GM18870 (cell line): Measurements from ENCODE around the gene ZNF710.
A peak's percentile ranks its signal among the peaks of the same experiment; 100 is the strongest.

Experiments used
- ATAC-seq: cut with Tn5 transposase; IDR thresholded peaks from one replicate; pipeline ENCODE4 v1.9.1; 2021; ENCODE audit warnings: moderate library complexity; ENCODE audit not compliant: unreplicated experiment

The ZNF710 gene

DNA sequence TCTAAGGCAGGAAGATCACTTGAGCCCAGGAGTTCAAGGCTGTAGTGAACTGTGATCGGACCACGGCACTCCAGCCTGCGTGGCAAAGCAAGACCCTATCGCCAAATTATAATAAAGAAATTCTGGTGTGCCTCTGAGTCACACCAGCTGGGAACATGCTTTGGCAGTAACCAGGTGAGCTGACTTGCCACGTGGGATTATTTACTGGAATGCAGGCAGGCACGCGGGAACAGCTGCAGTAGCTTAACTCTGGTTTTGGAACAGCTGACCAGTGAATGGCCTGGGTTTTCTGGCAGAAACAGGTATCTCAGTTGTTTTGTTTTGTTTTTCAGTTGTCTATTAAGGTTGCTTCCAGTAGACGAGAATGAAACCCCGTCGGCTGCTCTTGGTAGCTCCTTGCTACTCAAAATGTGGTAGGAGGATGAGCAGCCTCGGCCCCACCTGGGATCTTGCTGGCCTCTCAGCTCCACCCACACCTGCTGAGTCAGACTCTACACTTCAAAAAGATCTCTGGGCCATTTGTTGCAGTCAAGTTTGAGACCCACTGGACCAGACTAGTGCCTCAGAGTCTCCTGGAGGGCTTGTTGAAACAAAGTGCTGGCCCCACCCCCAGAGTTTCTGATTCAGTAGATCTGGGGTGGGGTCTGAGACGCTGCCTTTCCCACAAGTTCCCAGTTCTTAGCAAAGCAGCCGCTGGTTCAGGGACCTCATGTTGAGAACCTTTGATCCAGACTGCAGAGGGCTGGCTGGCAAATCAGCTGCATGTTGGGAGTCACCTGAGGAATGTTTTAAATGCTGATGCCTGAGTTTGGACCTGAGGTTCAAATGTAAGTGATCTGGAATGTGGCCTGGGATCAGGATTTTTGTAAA lies 74.5 kb downstream of the ZNF710 start:
- no peak for ATAC-seq

DNA sequence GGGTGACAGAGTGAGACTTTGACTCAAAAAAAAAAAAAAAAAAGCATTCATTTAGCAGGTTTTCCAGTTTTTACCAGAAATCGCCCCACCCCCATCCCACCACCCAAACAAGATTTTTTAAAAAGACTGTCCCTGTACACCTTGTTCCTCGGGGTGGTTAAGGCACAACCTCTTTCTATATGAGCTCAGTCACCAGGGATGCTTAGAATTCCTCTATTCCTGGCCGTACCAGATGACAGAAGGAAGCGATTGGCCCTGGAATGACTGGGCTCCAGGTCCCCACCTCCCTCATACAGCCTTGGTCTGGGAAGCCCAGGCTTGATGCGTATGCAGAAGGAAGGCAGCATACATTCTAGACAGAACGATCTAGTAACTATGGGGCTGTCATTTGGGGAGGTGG lies 75.6 kb downstream of the ZNF710 start:
- no peak for ATAC-seq

DNA sequence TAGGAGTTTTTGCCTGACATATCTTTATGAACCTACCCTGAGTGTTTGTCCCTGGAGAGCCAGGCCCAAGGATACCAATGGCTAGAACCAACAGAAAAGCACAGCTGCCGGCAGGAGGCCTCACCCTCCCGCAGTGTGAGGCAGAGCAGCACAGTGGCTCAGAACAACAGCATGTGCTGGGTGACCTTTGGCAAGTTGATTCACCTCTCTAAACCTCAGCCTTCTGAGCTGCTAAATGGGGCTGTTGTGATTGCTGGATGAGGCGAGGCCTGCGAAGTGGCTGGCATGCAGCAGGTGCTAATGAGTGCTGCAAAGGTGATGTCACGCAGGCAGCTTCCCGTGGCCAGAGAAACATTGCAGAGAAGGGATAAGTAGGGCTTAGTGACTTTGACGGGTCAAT lies 77.8 kb downstream of the ZNF710 start:
- ATAC-seq = no peak

DNA sequence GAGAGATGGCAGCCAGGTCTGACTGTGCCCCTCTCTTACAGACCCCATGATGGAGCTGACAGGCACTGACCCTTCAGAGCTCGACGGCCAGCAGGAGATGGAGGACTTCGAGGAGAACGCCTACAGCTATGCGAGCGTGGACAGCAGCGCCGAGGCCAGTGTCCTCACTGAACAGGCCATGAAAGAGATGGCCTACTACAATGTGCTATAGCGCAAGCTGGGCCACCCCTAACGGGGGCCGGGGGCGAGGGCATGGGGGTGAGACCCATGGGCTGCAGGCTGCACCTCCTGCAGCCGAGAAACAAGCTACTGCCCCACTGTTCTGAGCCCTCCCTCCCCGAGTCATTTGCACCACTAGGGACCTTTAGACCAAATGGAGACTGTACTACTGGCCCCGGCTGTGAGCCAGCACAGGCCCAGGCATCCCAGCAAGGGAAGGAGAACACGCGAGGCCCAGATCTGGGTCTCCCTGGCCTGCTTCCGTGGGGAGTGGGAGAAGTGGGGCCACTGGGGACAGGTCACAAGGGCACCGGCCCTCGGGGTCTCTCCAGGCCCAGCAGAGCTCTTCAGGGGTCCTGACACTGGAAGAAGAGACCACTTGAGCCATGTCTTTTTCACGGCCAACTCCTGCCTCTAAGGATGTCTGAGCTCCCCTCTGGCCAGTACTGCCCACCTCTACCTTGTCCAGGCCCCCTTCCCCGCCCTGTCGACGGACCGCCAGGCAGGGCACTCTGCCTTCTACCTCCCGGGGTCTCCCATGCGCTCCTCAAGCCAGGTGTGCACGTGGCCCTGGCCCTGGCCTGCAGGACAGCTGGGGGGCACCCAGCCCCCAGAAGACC lies 78.7 kb downstream of the ZNF710 start:
- no peak for ATAC-seq

DNA sequence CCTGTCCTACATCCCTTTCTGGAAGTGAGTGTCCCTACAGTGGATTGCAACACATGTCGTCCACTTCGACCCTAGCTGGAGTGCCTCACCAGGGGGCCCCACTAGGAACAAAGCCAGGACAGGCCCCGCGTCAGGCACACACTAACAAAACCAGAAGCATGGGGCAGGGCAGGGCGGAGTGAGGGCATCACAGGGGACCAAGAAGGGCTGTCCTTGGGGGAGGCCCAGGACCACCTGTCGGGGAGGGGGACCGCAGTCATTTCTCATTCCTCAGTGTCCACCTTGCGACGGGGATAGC lies 79.3 kb downstream of the ZNF710 start:
- no peak for ATAC-seq

DNA sequence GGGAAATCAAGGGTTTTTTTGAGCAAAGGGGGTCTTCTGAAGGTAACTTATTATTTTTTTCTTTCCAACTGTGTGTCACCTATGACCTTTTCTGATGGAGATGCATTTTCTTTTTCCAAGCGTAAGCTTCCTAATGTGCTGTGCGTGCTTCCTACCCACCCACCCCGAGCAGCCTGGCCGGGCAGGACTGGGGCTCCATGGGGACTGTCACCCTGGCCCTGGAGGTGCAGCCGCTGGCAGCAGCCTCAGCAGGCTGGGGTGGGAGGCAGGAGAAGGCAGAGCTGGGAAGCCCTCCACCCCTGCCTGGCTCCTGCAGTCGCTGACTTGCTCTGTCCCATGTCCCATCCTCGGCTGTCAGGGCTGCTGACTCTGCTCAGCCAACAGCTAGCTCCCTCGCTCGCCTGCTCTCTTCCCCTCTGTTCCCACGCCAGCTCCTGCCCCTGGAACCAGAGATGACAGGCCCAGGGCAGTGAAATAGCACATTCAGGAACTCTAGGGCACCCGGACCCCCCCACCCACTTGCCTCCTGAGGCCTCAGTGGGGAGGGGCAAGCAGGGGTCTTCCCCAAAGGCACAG lies 79.8 kb downstream of the ZNF710 start:
- ATAC-seq = no peak

DNA sequence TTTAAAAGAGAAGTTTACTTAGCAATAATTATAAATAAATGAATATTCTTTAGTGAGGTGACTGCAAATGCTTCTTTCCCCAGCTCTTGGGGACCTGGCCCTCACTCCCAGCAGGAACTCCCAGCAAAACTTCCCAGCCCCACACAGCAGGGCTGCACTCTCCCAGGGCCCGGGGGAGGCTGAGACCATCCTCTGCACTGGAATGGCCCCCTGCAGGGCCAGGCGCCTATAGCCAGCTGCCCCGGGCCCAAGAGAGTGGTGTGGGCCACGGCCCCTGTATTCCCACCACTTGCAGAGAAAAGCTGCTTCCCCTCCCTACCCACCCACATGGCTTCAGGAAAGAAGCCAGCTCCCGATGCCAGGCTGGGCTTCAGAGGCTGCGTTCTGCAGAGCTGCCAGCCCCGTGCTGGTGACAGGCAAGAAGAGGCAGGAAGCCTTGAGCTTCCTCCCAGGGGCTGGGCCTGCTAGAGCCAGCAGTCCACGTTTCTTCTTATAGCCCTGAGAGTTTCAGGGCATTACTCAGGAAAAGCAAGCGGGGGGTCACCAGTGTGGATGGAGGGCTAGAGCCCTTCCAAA lies 81.1 kb downstream of the ZNF710 start:
- no peak for ATAC-seq

DNA sequence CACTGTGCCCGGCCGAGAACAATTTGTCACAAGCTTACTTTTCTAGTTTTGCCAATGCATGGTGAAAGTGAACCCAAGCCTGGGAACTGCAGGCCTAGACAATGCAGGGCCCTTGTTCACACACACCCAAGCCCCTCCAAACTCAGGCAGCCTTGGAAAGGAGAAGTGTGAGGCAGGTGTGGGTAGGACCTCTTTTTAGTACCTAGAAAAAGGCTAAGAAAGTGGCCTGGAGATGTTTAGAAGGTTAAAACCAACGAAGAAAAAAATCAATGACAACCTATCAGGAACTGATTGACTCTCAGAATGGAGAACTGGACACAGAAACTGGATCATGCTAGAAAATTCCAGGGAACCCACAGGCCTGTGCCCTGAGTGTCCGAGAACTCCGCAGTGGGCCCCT lies 82.3 kb downstream of the ZNF710 start:
- ATAC-seq = no peak

DNA sequence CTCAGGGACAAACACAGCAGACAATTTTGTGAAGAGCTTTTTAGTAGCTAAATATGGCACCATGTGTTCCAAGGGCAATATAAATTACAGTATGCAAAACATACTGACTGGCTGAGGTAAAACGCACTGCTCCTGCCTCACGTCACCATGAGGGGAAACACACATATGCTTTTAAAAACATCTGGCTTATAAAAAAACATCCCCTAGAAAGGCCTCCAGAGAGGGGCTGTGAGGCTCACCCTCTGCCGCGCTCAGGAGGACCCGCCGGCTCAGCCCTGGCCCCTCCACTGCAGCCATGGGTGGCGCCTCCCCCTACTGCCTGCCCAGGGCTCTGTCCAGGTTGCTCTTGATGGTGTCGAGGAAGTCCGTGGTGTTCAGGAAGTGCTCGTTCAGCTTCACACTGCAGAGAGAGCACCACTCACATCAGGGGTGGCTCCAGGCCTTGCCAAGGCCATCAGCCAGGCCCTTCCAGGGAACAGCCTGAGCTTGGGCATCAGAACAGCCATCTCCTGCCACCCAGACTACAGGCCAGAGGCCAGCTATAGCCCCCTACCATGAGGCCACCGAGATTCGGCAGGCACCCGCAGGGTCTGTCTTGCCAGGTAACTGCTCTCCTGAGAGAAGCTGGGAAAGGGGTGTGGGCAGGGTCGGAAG lies 83.0 kb downstream of the ZNF710 start:
- no peak for ATAC-seq

DNA sequence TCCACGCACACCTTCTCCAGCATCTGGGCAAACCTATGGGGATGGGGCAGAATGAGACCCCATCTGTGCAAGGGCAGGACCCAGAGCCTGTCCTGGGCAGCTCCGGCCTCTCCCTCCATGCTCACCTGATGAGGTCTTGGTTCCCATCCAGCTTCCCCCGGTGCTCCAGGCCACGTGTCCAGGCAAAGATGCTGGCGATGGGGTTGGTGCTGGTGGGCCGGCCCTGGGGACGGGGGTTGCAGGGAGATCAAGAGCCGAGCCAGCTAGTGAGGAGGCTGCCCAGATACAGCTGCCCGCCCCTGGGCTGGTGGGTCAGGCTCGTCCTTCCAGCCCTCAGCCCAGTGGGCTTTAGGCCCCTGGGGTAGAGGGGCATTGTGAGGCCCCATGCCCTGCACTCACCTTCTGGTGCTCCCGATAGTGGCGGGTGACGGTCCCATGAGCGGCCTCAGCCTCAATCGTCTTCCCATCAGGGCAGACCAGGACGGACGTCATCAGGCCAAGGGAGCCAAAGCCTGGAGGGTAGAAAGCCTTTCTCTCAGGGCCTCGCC lies 83.8 kb downstream of the ZNF710 start:
- ATAC-seq = no peak

DNA sequence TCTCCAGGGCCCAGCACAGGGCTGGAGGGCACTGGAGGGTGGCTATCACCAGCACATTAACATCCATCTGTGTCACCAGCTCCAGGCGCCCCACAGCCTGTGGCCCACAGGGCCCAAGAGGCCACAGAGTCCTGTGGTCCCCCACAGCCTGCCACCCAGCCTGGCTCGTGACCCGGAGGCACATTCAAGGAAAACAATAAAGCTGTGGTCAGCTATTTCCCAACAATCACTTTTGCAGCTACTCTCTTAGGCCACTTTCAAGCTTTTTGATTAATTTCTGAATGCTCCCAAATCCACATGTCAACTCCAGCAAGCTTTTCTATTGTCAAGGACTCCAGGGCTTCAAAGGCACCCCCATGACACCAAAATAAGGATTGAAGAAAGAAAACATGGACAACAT lies 84.4 kb downstream of the ZNF710 start:
- ATAC-seq = no peak

DNA sequence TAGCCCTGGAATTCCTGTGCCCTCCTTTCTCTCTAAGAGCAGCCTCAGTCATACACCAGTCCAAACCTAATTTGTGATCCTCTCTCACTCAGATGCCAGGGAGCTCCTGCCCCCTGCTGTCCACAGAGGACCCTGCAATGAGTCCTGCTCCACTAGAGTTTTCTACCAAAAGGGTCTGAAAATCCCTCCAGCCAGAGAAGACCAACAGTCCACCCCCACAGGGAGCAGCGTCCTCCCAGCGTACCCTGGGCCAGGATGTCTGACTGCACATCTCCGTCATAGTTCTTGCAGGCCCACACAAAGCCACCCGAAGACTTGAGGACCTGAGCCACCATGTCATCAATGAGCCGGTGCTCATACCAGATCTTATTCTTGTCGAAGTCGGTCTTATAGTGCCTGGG lies 85.7 kb downstream of the ZNF710 start:
- ATAC-seq = no peak

DNA sequence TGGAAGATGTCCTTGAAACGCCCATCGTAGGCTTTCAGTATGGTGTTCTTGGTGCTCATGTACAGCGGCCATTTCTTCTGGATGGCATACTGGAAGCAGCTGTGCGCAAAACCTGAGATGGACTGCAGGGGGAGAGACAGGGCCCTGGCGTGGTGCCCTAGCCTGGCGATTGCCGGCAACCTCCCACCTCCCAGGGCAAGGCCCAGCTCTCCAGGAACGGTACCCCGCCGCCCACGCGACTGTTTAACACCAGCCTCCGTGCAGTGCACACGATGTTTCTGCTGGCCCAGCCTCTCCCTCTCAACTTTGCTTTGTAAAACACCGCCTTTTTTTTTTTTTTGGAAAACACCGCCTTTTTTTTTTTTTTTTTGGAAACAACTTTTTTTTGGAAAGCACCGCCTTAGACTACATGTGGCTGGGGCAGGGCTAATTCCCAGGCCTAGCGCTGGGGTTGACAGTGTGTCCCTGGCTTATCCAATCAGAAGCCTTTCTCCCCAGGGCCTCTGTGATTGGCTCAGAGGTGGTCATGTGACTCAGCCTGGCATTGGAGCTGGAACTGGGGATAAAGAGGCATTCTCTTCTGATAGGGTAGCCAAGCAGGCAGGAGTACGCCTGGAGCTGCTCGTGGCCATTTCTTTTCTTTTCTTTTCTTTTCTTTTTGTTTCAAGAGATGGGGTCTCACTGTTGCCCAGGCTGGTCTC lies 86.5 kb downstream of the ZNF710 start:
- no peak for ATAC-seq

DNA sequence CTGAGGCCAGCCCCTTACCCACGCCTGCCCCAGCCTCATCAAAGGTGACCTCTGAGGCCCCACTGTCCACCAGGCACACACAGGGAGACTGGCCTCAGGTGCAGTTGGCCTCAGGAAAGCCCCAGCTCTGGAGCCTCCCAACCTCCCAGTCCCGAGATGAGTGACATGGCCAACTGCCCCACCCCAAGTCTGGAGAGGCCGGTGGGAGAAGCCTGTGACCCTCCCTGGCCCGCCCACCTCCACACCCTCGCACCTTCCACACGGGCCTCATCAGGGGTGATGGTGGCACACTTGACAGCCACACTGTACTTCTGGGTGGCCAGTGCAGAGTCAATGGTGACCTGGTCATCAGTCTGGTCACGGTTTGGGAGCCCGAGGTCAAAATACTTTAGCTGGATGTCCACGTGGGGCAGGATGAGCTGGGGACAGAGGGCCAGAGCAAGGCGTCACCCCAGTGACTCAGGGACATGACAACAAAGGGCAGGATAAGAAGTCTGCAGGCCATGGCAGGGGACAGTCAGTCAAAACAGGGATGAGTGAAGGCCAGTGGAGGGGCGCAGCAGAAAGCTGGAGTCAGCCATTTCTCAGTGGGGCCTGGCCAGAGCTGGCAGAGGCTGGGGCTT lies 89.2 kb downstream of the ZNF710 start:
- ATAC-seq = no peak

DNA sequence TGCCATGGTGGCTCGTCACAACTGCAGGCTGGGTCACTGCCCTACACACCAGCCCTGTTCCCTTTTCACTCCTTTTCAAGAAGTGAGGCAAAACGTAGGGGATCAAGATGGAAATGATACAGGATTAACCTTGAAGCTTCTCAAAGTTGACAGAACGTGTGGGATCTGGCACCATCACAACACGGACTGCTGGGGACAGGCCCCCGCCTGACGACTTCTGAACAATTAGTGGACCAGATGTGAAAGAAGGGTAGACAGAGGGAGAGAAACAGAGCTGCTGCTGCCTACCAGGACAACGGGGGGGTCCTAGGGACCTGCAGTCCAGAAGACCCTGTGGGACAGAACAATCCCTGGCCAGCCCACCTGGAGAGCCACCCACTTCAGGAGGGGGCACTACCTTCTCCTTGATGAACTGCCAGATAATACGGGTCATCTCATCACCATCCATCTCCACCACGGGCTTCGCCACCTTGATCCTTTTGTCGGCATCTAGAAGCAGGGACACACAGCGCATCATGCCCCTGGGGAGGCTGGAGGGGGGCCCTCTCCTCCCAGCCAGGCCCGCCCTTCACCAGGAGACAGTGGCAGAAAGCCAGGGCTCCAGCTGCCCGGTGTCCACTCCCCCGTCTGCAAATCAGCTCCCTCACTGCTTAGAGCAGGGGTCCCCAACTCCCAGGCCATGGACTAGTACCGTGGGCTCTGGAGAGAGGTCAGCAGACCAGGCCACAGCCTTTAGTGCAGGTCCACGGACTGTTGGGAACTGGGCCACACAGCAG lies 90.2 kb downstream of the ZNF710 start:
- ATAC-seq = no peak

DNA sequence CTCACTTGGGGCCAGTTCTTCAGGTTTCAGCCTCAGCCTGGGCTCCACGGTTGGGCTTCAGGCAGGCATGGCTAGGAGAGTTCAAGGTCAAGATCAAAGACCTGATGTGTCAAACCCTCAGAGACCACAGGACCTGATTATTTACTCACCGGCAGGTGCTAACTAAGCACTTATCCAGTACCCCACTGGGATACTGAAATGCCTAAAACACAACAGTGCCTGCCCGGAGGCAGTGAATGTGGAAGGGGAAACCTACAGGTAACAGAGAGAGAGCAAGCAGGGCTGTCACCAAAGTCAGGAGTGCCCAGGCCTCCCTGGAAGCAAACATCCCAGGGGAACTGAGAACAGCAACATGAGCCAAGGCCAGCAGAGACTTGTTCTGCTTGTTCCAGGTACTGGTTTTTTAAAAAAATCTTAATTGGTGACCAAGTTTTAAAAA lies 94.4 kb downstream of the ZNF710 start:
- no peak for ATAC-seq

DNA sequence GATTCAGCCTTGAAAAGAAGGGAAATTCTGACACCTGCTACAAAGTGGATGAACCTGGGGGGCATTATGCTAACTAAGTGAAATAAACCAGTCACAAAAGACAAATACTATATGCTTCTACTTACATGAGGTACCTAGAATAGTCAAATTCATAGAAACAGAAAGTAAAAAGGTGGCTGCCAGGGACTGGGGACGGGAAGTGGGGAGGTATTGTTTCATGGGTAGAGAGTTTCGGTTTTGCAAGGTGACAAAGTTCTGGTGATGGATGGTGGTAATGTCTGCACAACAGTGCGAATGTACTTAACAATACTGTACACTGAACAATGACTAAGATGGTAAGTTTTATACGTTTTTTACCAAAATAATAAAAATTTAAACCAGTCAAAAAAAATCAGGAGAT lies 96.4 kb downstream of the ZNF710 start:
- peak; percentile 79 for ATAC-seq

DNA sequence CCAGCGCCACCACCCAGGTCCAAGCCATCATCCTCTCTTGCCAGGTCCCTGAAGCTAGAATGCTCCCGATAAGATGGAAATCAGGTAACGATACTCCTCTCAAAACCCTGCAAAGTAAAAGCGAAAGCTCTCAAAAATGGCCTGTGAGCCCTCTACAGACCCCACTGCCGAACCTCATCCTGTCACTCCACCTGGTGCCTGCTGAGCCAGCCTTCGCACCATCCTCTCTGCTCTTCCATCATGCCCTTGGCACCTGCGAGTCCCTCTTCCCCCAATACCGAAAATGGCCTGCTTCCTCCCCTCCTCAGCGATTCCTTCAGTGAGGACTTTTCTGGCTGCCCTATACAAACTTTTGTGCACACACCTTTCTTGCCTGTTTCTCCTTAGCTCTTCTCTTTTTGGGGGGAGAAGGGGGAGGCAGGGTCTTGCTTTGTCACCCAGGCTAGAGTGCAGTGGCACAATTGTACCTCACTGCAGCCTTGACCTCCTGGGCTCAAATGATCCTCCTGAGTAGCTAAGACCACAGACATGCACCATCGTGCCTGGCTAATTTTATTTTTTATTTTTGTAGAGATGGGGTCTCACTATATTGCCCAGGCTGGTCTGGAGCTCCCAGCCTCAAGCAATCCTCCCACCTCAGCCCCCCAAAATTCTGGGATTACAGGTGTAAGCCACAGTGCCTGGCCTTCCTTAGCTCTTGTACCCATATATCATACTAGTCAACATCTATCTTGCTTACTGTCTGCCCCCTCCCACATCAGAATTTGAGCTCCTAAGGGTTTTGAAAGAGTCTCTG lies 98.1 kb downstream of the ZNF710 start:
- ATAC-seq = no peak
